Measurements from ENCODE around the gene NXPE3. TPM values are rescaled to one million over a fixed set of nuclear protein-coding genes. Genes with fewer than 3 reads are reported as not detected.
A peak's percentile ranks its signal among the peaks of the same experiment; 100 is the strongest.

Gene NXPE3
- total RNA-seq, 2 experiments from 2014 or later, result 37.4 to 37.5 TPM

DNA sequence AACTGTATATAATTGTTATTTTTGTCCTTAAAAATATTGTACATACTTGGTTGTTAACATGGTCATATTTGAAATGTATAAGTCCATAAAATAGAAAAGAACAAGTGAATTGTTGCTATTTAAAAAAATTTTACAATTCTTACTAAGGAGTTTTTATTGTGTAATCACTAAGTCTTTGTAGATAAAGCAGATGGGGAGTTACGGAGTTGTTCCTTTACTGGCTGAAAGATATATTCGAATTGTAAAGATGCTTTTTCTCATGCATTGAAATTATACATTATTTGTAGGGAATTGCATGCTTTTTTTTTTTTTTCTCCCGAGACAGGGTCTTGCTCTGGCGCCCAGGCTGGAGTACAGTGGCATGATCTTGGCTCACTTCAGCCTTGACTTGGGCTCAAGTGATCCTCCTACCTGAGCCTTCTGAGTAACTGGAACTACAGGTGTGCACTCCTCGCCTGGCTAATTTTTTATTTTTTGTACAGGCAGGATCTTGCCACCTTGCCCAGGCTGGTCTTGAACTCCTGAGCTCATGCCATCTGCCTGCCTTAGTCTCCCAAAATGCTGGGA is 81.0 kb downstream of the NXPE3 start:
- no peak for ATAC-seq (ENCODE audit: poor library complexity)
- POLR2A ChIA-PET, result interaction anchor here (0.6 to 0.7 kb wide), 2 partner anchors 218 to 365 kb away, joined by 3 read pairs; no protein-coding TSS in a partner anchor
- Mint-ChIP-seq H3K27ac (no peak overlapping the region), H3K4me3 (no peak overlapping the region), H3K36me3 (ENCODE audit: low read depth) (peaks cover 73% of the 10 kb centered on the region), H3K4me1 (ENCODE audit: low read depth) (peaks cover 41% of the 10 kb centered on the region), H3K27me3 (no peaks in the 10 kb centered on the region), H3K9me3 (no peaks in the 10 kb centered on the region)
- Histone ChIP-seq H3K4me3 (ENCODE audit: low read length) (no peak overlapping the region), H3K4me1 (ENCODE audit: insufficient read depth, low read length) (peaks cover 7% of the 10 kb centered on the region), H3K27me3 (ENCODE audit: control insufficient read depth in 1 of 2, insufficient read depth in 2 of 2, low read length in 2 of 2) (no peaks in the 10 kb centered on the region), H3K27ac (ENCODE audit: low read depth in 1 of 2, low read length in 2 of 2) (no peak overlapping the region), H3K36me3 (ENCODE audit: insufficient read depth, low read length) (peaks cover 69% of the 10 kb centered on the region), H3K9me3 (ENCODE audit: control insufficient read depth in 1 of 2, insufficient read depth in 1 of 2, low read length in 2 of 2) (no peaks in the 10 kb centered on the region)
- CTCF ChIA-PET, result interaction anchor here (0.5 kb wide), 1 partner anchor 11 kb away, joined by 3 read pairs; no protein-coding TSS in a partner anchor
- DNase-seq, result no peak
- intact Hi-C loops (cut with DNase I, micrococcal nuclease), result loop anchor here (5.0 kb wide), 3 partner anchors 33 to 77 kb away; no protein-coding TSS in a partner anchor
- TF ChIP-seq, protein P1, sequence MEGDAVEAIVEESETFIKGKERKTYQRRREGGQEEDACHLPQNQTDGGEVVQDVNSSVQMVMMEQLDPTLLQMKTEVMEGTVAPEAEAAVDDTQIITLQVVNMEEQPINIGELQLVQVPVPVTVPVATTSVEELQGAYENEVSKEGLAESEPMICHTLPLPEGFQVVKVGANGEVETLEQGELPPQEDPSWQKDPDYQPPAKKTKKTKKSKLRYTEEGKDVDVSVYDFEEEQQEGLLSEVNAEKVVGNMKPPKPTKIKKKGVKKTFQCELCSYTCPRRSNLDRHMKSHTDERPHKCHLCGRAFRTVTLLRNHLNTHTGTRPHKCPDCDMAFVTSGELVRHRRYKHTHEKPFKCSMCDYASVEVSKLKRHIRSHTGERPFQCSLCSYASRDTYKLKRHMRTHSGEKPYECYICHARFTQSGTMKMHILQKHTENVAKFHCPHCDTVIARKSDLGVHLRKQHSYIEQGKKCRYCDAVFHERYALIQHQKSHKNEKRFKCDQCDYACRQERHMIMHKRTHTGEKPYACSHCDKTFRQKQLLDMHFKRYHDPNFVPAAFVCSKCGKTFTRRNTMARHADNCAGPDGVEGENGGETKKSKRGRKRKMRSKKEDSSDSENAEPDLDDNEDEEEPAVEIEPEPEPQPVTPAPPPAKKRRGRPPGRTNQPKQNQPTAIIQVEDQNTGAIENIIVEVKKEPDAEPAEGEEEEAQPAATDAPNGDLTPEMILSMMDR (IDR thresholded peaks at IDR 0.05), result no peak

DNA sequence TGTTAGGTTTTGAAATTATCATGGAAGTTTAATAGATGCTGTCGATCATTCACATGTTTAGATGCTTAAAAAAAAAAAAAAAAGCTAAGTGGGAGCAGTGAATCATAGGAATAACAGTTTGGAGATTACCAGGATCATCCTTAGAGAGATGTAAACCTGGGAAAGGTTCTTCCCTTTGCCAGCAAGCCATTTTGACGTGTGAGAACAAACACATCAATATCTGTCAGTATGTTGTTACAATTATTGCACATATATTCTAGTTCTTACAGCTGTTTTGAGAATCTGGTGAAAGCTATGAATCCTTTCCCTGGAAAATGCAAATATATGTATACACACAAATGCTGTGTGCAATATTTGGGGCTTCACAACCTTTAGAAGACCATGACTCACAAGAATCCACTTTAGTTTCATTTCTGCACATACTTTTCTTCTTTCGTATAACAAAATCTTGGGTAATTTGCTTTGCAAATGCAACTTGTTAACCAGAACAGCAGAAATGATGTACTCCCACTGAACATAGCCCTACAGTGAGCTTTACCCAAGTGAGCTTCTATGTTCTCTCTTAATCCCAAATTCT is 82.3 kb downstream of the NXPE3 start:
- ATAC-seq (ENCODE audit: poor library complexity) (peak; percentile 9), DNase-seq (no peak)
- Mint-ChIP-seq H3K27ac (peak overlapping the region; percentile 4), H3K9me3 (no peaks in the 10 kb centered on the region), H3K27me3 (no peaks in the 10 kb centered on the region), H3K4me3 (no peak overlapping the region), H3K4me1 (ENCODE audit: low read depth) (peaks cover 31% of the 10 kb centered on the region), H3K36me3 (ENCODE audit: low read depth) (peaks cover 60% of the 10 kb centered on the region)
- Histone ChIP-seq H3K4me1 (ENCODE audit: insufficient read depth, low read length) (peaks cover 7% of the 10 kb centered on the region), H3K9me3 (ENCODE audit: control insufficient read depth in 1 of 2, insufficient read depth in 1 of 2, low read length in 2 of 2) (no peaks in the 10 kb centered on the region), H3K36me3 (ENCODE audit: insufficient read depth, low read length) (peaks cover 57% of the 10 kb centered on the region), H3K4me3 (ENCODE audit: low read length) (no peak overlapping the region), H3K27ac (ENCODE audit: low read depth in 1 of 2, low read length in 2 of 2) (no peak overlapping the region), H3K27me3 (ENCODE audit: control insufficient read depth in 1 of 2, insufficient read depth in 2 of 2, low read length in 2 of 2) (no peaks in the 10 kb centered on the region)
- intact Hi-C loops (cut with DNase I, micrococcal nuclease), result loop anchor here (1.0 to 5.0 kb wide), 3 partner anchors 9 to 76 kb away; no protein-coding TSS in a partner anchor
- POLR2A ChIA-PET, result interaction anchor here (0.7 kb wide), 1 partner anchor 12 kb away, joined by 3 read pairs; the partner anchor contains the start of gene NFKBIZ
- CTCF ChIA-PET, result no interaction called here
- TF ChIP-seq, protein P1 (IDR thresholded peaks at IDR 0.05), result no peak

DNA sequence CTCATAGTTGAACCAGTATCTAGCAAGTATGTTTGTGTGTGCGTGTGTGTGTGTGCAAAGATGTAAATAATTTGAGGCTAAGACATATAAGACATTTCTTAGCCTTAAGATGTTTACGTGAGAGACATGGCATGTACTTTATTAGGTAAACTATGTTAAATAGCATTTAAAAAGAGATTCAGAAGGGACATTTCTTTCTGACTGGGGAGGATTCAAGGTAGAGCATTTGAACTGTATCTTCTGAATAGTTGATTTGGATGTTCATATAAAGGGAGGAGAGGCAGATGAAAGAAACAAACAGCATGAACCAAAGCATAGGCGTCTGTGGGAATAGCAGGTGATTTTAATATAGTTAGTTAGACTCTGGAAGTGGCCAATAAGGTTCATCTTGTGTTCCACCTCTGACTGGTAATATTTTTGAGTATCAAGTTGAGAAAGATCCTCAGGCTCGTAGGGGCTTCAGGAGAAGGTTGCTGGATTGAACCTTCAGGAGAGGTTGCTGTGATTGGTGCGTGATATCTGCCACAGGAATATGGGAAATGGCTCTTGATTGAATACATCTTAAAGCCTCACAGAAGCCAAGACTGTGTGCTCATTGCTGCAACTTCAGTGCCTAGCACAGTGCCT is 82.9 kb downstream of the NXPE3 start:
- Histone ChIP-seq H3K27ac (ENCODE audit: low read depth in 1 of 2, low read length in 2 of 2) (no peak overlapping the region), H3K4me3 (ENCODE audit: low read length) (no peak overlapping the region), H3K9me3 (ENCODE audit: control insufficient read depth in 1 of 2, insufficient read depth in 1 of 2, low read length in 2 of 2) (no peaks in the 10 kb centered on the region), H3K36me3 (ENCODE audit: insufficient read depth, low read length) (peaks cover 51% of the 10 kb centered on the region), H3K27me3 (ENCODE audit: control insufficient read depth in 1 of 2, insufficient read depth in 2 of 2, low read length in 2 of 2) (no peaks in the 10 kb centered on the region), H3K4me1 (ENCODE audit: insufficient read depth, low read length) (peaks cover 6% of the 10 kb centered on the region)
- TF ChIP-seq, protein P1 (IDR thresholded peaks at IDR 0.05), result no peak
- DNase-seq, result no peak
- Mint-ChIP-seq H3K27me3 (no peaks in the 10 kb centered on the region), H3K36me3 (ENCODE audit: low read depth) (peaks cover 54% of the 10 kb centered on the region), H3K27ac (peak overlapping the region; percentile 4), H3K4me3 (no peak overlapping the region), H3K4me1 (ENCODE audit: low read depth) (peaks cover 25% of the 10 kb centered on the region), H3K9me3 (no peaks in the 10 kb centered on the region)
- ChIA-PET POLR2A (interaction anchor here (0.7 kb wide), 1 partner anchor 13 kb away, joined by 3 read pairs; the partner anchor contains the start of gene NFKBIZ), CTCF (no interaction called here)
- intact Hi-C loops (cut with DNase I, micrococcal nuclease), result loop anchor here (1.0 to 5.0 kb wide), 3 partner anchors 10 to 75 kb away; no protein-coding TSS in a partner anchor
- no peak for ATAC-seq (ENCODE audit: poor library complexity)
